Ishikawa (cell line): ENCODE measurements around the gene REPS2.

ENCODE experiments used
- CEBPB ChIP-seq: IDR thresholded peaks from 2 replicates; pipeline ENCODE4 v1.6.1; 2012
- EGR1 ChIP-seq: IDR thresholded peaks from 2 replicates; pipeline ENCODE4 v1.6.1; 2012
- EP300 ChIP-seq: IDR thresholded peaks from 2 replicates; pipeline ENCODE4 v1.6.1; 2012; ENCODE audit warnings: borderline replicate concordance
- FOXM1 ChIP-seq: IDR thresholded peaks from 2 replicates; pipeline ENCODE4 v1.6.1; 2012; ENCODE audit warnings: low read depth, borderline replicate concordance
- RAD21 ChIP-seq: IDR thresholded peaks from 2 replicates; pipeline ENCODE4 v1.6.1; 2012; ENCODE audit warnings: low read depth
- TAF1 ChIP-seq: IDR thresholded peaks from 2 replicates; pipeline ENCODE4 v1.6.1; 2012; ENCODE audit warnings: low read depth, mild to moderate bottlenecking
- TCF12 ChIP-seq: IDR thresholded peaks from 2 replicates; pipeline ENCODE4 v1.6.1; 2012; ENCODE audit warnings: low read depth
- TEAD4 ChIP-seq: IDR thresholded peaks from 2 replicates; pipeline ENCODE4 v1.6.1; 2012
- USF1 ChIP-seq: IDR thresholded peaks from 2 replicates; pipeline ENCODE4 v1.6.1; 2012
- YY1 ChIP-seq: IDR thresholded peaks from 2 replicates; pipeline ENCODE4 v1.6.1; 2012; ENCODE audit warnings: low read depth
- ZBTB7A ChIP-seq: IDR thresholded peaks from 2 replicates; pipeline ENCODE4 v1.6.1; 2012; ENCODE audit warnings: low read depth
- TF ChIP-seq, protein P1 (sequence below): IDR thresholded peaks from 2 replicates; pipeline ENCODE4 v1.6.1; 2012

- no peak for TF ChIP-seq RAD21
- TF ChIP-seq EP300 = no peak
- no peak for TF ChIP-seq TEAD4
- TF ChIP-seq EGR1 = no peak
- no peak for TF ChIP-seq USF1
- TF ChIP-seq TCF12 = no peak
- TF ChIP-seq, protein P1, sequence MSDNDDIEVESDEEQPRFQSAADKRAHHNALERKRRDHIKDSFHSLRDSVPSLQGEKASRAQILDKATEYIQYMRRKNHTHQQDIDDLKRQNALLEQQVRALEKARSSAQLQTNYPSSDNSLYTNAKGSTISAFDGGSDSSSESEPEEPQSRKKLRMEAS = no peak
- TF ChIP-seq FOXM1 = no peak
- TF ChIP-seq TAF1 = no peak
- TF ChIP-seq CEBPB = no peak
- TF ChIP-seq ZBTB7A = no peak
- TF ChIP-seq YY1 = no peak
Measured at GRCh38 chrX:17020356-17020755, 73.9 kb downstream of the REPS2 start.
